GM21360 (cell line): Measurements from ENCODE around the gene KRTAP5-4.

Experiments used
- ATAC-seq: cut with Tn5 transposase; IDR thresholded peaks from one replicate; pipeline ENCODE4 v1.9.1; 2021; ENCODE audit warnings: mild to moderate bottlenecking, moderate library complexity; ENCODE audit not compliant: unreplicated experiment

KRTAP5-4 gene

DNA sequence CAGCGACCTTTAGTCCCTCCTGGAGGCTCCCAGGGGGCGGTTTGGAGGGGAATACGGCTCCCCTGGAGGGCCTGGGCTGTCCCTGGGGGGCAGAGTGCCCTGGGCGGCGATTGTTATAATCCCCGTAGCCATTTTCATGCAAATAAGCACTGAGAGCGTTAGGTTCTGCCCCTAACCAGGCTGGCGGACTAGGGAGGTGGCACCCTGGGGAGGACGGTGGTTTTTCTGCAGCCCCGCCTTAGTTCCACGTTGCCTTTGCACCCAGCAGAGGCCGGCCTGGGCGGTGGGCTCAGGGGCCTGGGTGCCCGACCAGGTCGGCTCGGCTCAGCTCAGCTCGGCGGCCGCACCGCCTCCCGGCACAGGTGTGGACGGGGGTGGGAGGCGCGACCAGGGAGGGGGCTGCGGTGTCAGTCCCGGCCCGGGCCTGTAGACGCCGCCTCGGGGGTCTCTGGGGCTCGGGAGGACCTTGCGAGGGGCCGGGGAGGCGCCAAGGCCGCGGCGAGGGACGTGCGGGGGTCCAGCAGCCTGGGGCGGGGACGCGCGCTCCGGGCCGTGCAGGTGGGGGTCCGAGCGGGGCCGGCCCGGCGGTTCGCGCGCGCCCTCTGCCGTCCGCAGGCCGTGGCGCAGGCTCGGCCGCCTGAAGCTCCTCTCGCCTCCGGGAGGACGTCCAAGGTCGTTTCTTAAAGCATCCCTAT is 47.6 kb downstream of the KRTAP5-4 start:
- no peak for ATAC-seq

DNA sequence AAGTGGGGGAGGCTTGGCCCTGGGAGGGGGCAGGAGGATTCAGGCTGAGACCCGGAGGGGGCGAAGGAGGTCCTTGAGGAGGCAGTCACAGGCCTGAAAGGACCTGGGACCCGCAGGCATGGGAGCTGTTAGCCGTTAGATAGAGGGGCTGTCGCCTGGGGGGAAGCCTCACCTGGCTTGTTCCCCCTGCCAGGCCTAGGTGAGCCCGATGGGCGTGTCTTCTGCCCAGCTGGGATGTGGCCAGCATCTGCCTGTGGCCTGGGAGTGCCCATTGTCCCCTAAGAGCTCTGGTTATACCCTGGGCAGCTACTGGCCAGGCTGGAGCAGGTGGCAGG is 48.1 kb downstream of the KRTAP5-4 start:
- ATAC-seq, result no peak

DNA sequence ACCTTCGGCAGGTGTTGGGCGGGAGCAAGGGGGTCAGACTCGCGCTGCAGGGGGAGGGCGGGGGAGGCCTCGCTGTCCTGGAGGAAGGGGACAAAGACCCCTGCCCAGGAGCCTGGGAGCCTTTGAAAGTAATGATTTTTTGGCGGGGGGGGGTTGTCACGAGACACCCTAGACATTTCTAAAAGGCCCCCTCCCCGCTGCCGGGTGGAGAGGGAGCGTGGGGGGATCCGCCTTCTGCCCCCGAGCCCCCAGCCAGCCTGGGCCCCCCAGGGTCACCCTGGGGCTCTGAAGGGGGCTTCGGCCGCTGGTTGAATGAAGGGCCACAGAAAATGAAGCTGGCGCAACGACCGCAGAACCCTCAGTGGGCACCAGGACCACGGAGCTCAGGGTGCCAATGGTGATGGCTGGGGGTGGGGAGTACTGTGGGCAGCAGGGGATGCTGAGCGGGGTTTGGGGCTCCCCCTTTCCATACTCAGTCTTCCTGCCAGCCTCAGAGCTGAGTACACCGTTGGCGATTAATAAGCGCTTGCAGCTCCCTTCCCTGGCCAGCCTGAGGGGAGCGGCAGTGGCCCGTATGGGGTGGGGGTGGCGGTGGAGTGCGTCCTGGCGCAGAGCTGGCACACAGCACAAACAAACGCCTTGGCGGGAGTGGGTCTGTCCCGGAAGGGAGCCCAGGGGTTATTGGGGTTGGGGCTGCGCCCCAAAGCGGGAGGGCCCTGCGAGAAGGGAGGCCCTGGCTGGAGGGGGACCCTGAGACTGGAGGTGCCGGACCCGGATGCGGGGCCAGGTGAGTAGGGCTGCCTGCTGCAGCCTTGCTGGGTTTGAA is 48.6 kb downstream of the KRTAP5-4 start:
- ATAC-seq, result no peak

DNA sequence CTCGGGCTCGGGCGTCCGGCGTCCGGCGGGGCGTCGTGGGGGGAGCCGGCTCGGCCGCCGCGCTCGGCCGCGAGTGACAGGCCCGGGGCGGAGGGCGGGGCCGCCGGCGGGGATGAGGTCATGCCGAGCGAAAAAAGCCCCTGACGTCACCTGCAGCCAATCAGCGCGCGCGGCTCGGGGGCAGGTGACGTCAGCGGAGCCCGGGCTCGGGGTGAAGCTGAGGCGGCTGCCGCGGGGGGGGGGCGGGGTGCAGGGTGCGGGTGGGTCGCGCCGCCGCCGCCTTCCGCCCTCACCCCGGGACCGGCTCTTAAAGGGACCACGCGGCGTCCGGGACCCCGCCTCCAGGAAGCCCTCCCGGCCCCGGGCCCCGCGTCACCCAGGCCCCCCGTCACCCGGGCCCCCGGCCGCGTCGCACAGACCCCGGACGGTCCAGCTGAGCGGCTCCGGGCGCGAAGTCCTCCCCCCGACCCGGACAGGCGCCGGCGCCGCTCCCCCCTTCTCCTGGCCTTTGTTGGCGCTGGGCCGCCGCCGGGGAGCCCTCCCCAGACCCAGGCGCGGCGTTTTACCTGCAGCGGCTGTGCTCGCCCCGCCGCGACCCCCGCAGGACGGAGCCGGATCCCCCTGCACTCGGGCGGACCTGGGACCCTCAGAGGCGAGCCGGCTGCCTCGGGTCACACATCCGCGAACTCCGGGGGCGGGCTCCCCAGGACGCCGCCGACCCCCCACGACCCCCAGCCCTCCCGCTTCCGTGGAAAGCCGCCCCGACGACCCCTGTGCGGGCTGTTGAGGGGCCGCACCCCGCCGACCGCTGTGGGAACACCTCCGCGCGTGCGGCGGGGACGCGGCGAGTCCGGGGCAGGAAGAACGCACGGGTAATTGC is 49.5 kb downstream of the KRTAP5-4 start, which contains the start of gene DUSP8:
Gene DUSP8 (minus strand): TSS at position 75 of the 880 bp plus-strand sequence. CDS start 6,445 bp downstream, outside the sequence.
- ATAC-seq, result peak; percentile 64

DNA sequence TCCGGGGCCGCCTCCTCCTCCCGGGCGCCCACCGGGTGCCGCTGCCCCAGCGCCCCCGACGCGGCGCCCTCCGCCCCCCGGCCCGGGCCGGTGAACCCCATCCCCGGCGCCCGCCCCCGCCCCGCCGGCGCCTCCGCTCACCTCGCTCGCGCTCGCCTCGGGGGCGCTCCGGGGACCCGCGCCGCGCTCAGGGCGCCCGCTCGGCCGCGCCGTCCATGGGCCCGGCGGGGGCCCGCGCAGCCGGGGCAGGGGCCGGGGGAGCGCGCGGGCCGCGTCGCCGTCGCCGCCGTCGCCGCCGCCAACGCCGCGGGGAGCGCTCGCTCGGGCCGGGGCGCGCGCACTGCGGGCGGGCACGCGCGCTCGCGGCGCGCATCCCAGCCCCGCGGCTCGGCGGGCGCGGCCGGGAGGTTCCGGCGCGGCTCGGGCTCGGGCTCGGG is 50.2 kb downstream of the KRTAP5-4 start:
- ATAC-seq, result no peak
